GM23338 (cell line): ENCODE results near the gene MFF. TPM values are rescaled to one million over a fixed set of nuclear protein-coding genes. Genes with fewer than 3 reads are reported as not detected.

Experiments used
- ATAC-seq: fragments of 200-7000 bp; cut with Tn5 transposase; 3 replicates; pipeline ENCODE4 v1.9.1; 2020
- DNase-seq: peaks from one replicate; pipeline ENCODE4 v3.0.0-alpha.2; 2015; ENCODE audit warnings: low spot score
- H2AFZ ChIP-seq: fragments of 200-600 bp; sonication (generic); 2 replicates; pipeline ENCODE4 v1.8.0; 2016; ENCODE audit warnings: antibody characterized with exemption, mild to moderate bottlenecking, moderate library complexity
- H3F3A ChIP-seq: fragments of 200-600 bp; sonication (generic); replicated peaks from 2 replicates; pipeline ENCODE4 v1.8.0; 2017; ENCODE audit warnings: antibody characterized with exemption, mixed run types, low read depth
- H3K27ac ChIP-seq: fragments of 200-600 bp; sonication (generic); 2 replicates; pipeline ENCODE4 v1.6.1; 2016; ENCODE audit warnings: low read depth
- H3K27me3 ChIP-seq: fragments of 200-600 bp; sonication (generic); 2 replicates; pipeline ENCODE4 v1.8.0; 2016; ENCODE audit warnings: mild to moderate bottlenecking, mixed run types, moderate library complexity; ENCODE audit not compliant: insufficient read depth
- H3K36me3 ChIP-seq: fragments of 200-600 bp; sonication (generic); 2 replicates; pipeline ENCODE4 v1.8.0; 2016; ENCODE audit warnings: mild to moderate bottlenecking; ENCODE audit not compliant: insufficient read depth
- H3K4me1 ChIP-seq: fragments of 200-600 bp; sonication (generic); 2 replicates; pipeline ENCODE4 v1.8.0; 2016; ENCODE audit warnings: mild to moderate bottlenecking, moderate library complexity; ENCODE audit not compliant: insufficient read depth
- H3K4me2 ChIP-seq: fragments of 200-600 bp; sonication (generic); 2 replicates; pipeline ENCODE4 v1.7.1; 2017; ENCODE audit warnings: mixed run types
- H3K4me3 ChIP-seq: fragments of 200-600 bp; sonication (generic); 2 replicates; pipeline ENCODE4 v1.6.1; 2016; ENCODE audit warnings: mixed run types
- H3K79me2 ChIP-seq: fragments of 200-600 bp; sonication (generic); replicated peaks from 2 replicates; pipeline ENCODE4 v1.8.0; 2017; ENCODE audit warnings: mild to moderate bottlenecking; ENCODE audit not compliant: insufficient read depth
- H3K9me2 ChIP-seq: fragments of 200-600 bp; sonication (generic); 2 replicates; pipeline ENCODE4 v1.8.0; 2017; ENCODE audit not compliant: insufficient read depth
- H4K20me1 ChIP-seq: fragments of 200-600 bp; sonication (generic); replicated peaks from 2 replicates; pipeline ENCODE4 v1.8.0; 2017; ENCODE audit warnings: mild to moderate bottlenecking; ENCODE audit not compliant: insufficient read depth
- H3K27ac Mint-ChIP-seq: 2 replicates; pipeline ENCODE4 v1.8.0; 2020; ENCODE audit warnings: inconsistent platforms, mild to moderate bottlenecking, moderate library complexity, mixed read lengths
- H3K27me3 Mint-ChIP-seq: 3 replicates; pipeline ENCODE4 v1.8.0; 2022; ENCODE audit warnings: low read depth, mild to moderate bottlenecking, moderate library complexity, mixed read lengths, inconsistent platforms; ENCODE audit not compliant: insufficient read depth, poor library complexity
- H3K36me3 Mint-ChIP-seq: 3 replicates; pipeline ENCODE4 v1.8.0; 2021; ENCODE audit warnings: low read depth, mild to moderate bottlenecking, inconsistent platforms, moderate library complexity, mixed read lengths
- H3K4me1 Mint-ChIP-seq: 3 replicates; pipeline ENCODE4 v1.8.0; 2020; ENCODE audit warnings: mild to moderate bottlenecking, inconsistent platforms, mixed read lengths
- H3K4me3 Mint-ChIP-seq: 3 replicates; pipeline ENCODE4 v1.8.0; 2021; ENCODE audit warnings: moderate library complexity, mild to moderate bottlenecking, inconsistent platforms, mixed read lengths
- H3K9me3 Mint-ChIP-seq: 3 replicates; pipeline ENCODE4 v1.8.0; 2020; ENCODE audit warnings: moderate library complexity, mild to moderate bottlenecking, inconsistent platforms, mixed read lengths
- CREB1 ChIP-seq: fragments of 250-450 bp; sonication (Bioruptor Pico); IDR thresholded peaks from 2 replicates; pipeline ENCODE4 v1.5.0; 2020; ENCODE audit warnings: low read depth, mild to moderate bottlenecking, moderate library complexity
- EZH2 ChIP-seq: fragments of 200-600 bp; sonication (generic); IDR thresholded peaks from one replicate; pipeline ENCODE4 v1.8.0; 2017; ENCODE audit warnings: antibody characterized with exemption, mild to moderate bottlenecking, low read depth; ENCODE audit not compliant: unreplicated experiment
- EZH2phosphoT487 ChIP-seq: fragments of 200-600 bp; sonication (generic); IDR thresholded peaks from one replicate; pipeline ENCODE4 v1.8.1; 2018; ENCODE audit warnings: antibody characterized with exemption; ENCODE audit not compliant: unreplicated experiment
- POLR2AphosphoS5 ChIP-seq: IDR thresholded peaks from 2 replicates; pipeline ENCODE4 v1.6.1; 2016; ENCODE audit warnings: antibody characterized with exemption, low read depth
- ZNF114 ChIP-seq: fragments of 250-450 bp; sonication (Bioruptor Pico); IDR thresholded peaks from 2 replicates; pipeline ENCODE4 v1.5.0; 2020; ENCODE audit warnings: mild to moderate bottlenecking, moderate library complexity
- ZNF331 ChIP-seq: fragments of 250-450 bp; sonication (Bioruptor Pico); IDR thresholded peaks from 2 replicates; pipeline ENCODE4 v1.5.0; 2020; ENCODE audit warnings: low read depth, mild to moderate bottlenecking, moderate library complexity
- polyA plus RNA-seq: library from polyadenylated mRNA; unstranded; fragments of >200 nt; fragmentation: Nextera tagmentation; extraction: Ambion mirVana; gene quantifications from 2 replicates; pipeline ENCODE4 v1.2.1, GENCODE V29; 2016
- total RNA-seq: library from RNA; depleted of rRNA; stranded (reverse); fragments of >200 nt; shearing (Covaris generic); gene quantifications from 2 replicates; pipeline ENCODE4 v1.2.3, GENCODE V29; 2014
- TF ChIP-seq, protein P1 (sequence below): fragments of 250-450 bp; sonication (Bioruptor Pico); IDR thresholded peaks from 2 replicates; pipeline ENCODE4 v1.5.0; 2020; ENCODE audit warnings: mild to moderate bottlenecking, moderate library complexity
- TF ChIP-seq, protein P2 (sequence below): IDR thresholded peaks from one replicate; pipeline ENCODE4 v1.6.1; 2018; ENCODE audit warnings: antibody characterized with exemption; ENCODE audit not compliant: unreplicated experiment
- TF ChIP-seq, protein P3 (sequence below): IDR thresholded peaks from 2 replicates; pipeline ENCODE4 v1.6.1; 2016; ENCODE audit warnings: antibody characterized with exemption

Gene MFF
- total and polyA plus RNA-seq, 2 experiments from 2014 or later, result 112 to 161 TPM

DNA sequence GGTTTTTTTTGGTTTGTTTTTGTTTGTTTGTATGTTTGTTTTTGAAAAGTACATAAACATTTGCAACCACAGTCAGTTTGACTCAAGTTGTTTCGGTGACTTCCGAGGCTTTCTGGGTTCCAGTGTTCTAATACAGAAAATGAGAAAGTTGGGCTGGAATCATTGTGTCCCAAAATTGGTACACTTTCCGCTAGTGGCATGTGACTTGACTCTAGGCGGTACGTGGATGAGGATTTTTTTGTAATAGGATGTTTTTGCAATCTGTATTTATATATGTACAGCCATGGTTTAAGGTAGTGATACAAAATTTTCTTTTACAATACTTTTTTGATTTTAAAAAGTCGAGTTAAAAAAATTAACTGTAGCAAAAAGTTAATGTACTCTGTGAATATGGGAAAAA lies 1.7 kb downstream of the MFF start:
- Mint-ChIP-seq H3K36me3 (peaks cover 39% of the 10 kb centered on the region), H3K27ac (no peak overlapping the region), H3K9me3 (peaks cover 27% of the 10 kb centered on the region), H3K4me3 (peak overlapping the region; percentile 89), H3K4me1 (peaks cover 29% of the 10 kb centered on the region; the same call in 2 of the 3 replicates), H3K27me3 (peaks cover 6% of the 10 kb centered on the region)
- DNase-seq (no peak), ATAC-seq (no peak)
- H3K4me1 ChIP-seq, result peaks cover 33% of the 10 kb centered on the region
- peaks cover 60% of the 10 kb centered on the region for H3K79me2 ChIP-seq
- no peaks in the 10 kb centered on the region; the same call in 1 of the 2 replicates for H3F3A ChIP-seq
- H3K27ac ChIP-seq, result no peak overlapping the region
- H3K4me2 ChIP-seq, result peak overlapping the region; percentile 89
- no peak for TF ChIP-seq EZH2phosphoT487
- H3K9me2 ChIP-seq, result no peaks in the 10 kb centered on the region
- H3K4me3 ChIP-seq, result peak overlapping the region; percentile 87
- no peaks in the 10 kb centered on the region for H3K27me3 ChIP-seq
- peaks cover 10% of the 10 kb centered on the region; the same call in 1 of the 2 replicates for H3K36me3 ChIP-seq
- H2AFZ ChIP-seq, result no peak overlapping the region
- no peaks in the 10 kb centered on the region for H4K20me1 ChIP-seq

DNA sequence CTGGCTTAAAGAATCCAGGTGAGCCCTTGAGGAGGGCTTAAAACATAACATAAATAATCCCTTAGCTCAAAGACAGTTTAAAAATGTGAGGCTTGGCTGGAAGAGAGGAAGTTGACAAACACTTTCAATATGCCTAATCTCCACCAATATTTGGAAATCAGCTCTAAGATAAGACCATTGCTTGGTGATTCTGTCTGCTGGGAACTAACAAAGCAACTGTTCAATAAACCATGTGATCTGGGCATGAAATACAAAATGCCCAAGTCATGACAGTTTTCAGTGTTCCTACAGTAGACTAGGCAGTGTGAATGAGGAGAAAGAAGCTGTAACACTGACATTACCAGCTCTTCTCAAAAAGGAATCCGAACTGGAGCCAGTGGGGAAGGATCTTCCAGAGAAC lies 10.7 kb downstream of the MFF start:
- no peaks in the 10 kb centered on the region for H3F3A ChIP-seq
- no peak for ATAC-seq
- Mint-ChIP-seq H3K27ac (no peak overlapping the region), H3K36me3 (peaks cover 52% of the 10 kb centered on the region), H3K4me1 (no peaks in the 10 kb centered on the region), H3K27me3 (no peaks in the 10 kb centered on the region), H3K9me3 (no peaks in the 10 kb centered on the region), H3K4me3 (no peak overlapping the region)
- H3K27me3 ChIP-seq, result no peaks in the 10 kb centered on the region
- TF ChIP-seq CREB1 (CRISPR knock-in tag) (no peak), ZNF331 (CRISPR knock-in tag) (no peak), EZH2phosphoT487 (no peak), POLR2AphosphoS5 (no peak), ZNF114 (CRISPR knock-in tag) (no peak), EZH2 (no peak)
- TF ChIP-seq, protein P1, sequence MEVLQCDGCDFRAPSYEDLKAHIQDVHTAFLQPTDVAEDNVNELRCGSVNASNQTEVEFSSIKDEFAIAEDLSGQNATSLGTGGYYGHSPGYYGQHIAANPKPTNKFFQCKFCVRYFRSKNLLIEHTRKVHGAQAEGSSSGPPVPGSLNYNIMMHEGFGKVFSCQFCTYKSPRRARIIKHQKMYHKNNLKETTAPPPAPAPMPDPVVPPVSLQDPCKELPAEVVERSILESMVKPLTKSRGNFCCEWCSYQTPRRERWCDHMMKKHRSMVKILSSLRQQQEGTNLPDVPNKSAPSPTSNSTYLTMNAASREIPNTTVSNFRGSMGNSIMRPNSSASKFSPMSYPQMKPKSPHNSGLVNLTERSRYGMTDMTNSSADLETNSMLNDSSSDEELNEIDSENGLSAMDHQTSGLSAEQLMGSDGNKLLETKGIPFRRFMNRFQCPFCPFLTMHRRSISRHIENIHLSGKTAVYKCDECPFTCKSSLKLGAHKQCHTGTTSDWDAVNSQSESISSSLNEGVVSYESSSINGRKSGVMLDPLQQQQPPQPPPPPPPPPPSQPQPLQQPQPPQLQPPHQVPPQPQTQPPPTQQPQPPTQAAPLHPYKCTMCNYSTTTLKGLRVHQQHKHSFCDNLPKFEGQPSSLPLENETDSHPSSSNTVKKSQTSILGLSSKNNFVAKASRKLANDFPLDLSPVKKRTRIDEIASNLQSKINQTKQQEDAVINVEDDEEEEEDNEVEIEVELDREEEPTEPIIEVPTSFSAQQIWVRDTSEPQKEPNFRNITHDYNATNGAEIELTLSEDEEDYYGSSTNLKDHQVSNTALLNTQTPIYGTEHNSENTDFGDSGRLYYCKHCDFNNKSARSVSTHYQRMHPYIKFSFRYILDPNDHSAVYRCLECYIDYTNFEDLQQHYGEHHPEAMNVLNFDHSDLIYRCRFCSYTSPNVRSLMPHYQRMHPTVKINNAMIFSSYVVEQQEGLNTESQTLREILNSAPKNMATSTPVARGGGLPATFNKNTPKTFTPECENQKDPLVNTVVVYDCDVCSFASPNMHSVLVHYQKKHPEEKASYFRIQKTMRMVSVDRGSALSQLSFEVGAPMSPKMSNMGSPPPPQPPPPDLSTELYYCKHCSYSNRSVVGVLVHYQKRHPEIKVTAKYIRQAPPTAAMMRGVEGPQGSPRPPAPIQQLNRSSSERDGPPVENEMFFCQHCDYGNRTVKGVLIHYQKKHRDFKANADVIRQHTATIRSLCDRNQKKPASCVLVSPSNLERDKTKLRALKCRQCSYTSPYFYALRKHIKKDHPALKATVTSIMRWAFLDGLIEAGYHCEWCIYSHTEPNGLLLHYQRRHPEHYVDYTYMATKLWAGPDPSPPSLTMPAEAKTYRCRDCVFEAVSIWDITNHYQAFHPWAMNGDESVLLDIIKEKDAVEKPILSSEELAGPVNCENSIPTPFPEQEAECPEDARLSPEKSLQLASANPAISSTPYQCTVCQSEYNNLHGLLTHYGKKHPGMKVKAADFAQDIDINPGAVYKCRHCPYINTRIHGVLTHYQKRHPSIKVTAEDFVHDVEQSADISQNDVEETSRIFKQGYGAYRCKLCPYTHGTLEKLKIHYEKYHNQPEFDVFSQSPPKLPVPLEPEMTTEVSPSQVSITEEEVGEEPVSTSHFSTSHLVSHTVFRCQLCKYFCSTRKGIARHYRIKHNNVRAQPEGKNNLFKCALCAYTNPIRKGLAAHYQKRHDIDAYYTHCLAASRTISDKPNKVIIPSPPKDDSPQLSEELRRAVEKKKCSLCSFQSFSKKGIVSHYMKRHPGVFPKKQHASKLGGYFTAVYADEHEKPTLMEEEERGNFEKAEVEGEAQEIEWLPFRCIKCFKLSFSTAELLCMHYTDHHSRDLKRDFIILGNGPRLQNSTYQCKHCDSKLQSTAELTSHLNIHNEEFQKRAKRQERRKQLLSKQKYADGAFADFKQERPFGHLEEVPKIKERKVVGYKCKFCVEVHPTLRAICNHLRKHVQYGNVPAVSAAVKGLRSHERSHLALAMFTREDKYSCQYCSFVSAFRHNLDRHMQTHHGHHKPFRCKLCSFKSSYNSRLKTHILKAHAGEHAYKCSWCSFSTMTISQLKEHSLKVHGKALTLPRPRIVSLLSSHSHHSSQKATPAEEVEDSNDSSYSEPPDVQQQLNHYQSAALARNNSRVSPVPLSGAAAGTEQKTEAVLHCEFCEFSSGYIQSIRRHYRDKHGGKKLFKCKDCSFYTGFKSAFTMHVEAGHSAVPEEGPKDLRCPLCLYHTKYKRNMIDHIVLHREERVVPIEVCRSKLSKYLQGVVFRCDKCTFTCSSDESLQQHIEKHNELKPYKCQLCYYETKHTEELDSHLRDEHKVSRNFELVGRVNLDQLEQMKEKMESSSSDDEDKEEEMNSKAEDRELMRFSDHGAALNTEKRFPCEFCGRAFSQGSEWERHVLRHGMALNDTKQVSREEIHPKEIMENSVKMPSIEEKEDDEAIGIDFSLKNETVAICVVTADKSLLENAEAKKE, result no peak
- TF ChIP-seq, protein P2, sequence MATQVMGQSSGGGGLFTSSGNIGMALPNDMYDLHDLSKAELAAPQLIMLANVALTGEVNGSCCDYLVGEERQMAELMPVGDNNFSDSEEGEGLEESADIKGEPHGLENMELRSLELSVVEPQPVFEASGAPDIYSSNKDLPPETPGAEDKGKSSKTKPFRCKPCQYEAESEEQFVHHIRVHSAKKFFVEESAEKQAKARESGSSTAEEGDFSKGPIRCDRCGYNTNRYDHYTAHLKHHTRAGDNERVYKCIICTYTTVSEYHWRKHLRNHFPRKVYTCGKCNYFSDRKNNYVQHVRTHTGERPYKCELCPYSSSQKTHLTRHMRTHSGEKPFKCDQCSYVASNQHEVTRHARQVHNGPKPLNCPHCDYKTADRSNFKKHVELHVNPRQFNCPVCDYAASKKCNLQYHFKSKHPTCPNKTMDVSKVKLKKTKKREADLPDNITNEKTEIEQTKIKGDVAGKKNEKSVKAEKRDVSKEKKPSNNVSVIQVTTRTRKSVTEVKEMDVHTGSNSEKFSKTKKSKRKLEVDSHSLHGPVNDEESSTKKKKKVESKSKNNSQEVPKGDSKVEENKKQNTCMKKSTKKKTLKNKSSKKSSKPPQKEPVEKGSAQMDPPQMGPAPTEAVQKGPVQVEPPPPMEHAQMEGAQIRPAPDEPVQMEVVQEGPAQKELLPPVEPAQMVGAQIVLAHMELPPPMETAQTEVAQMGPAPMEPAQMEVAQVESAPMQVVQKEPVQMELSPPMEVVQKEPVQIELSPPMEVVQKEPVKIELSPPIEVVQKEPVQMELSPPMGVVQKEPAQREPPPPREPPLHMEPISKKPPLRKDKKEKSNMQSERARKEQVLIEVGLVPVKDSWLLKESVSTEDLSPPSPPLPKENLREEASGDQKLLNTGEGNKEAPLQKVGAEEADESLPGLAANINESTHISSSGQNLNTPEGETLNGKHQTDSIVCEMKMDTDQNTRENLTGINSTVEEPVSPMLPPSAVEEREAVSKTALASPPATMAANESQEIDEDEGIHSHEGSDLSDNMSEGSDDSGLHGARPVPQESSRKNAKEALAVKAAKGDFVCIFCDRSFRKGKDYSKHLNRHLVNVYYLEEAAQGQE, result no peak
- TF ChIP-seq, protein P3, sequence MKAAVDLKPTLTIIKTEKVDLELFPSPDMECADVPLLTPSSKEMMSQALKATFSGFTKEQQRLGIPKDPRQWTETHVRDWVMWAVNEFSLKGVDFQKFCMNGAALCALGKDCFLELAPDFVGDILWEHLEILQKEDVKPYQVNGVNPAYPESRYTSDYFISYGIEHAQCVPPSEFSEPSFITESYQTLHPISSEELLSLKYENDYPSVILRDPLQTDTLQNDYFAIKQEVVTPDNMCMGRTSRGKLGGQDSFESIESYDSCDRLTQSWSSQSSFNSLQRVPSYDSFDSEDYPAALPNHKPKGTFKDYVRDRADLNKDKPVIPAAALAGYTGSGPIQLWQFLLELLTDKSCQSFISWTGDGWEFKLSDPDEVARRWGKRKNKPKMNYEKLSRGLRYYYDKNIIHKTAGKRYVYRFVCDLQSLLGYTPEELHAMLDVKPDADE, result no peak
- no peak overlapping the region for H2AFZ ChIP-seq
- H3K4me1 ChIP-seq, result no peaks in the 10 kb centered on the region
- no peak overlapping the region for H3K27ac ChIP-seq
- H3K9me2 ChIP-seq, result no peaks in the 10 kb centered on the region
- peaks cover 19% of the 10 kb centered on the region for H3K79me2 ChIP-seq
- no peak for DNase-seq
- H3K4me3 ChIP-seq, result no peak overlapping the region
- H3K4me2 ChIP-seq, result no peak overlapping the region
- H3K36me3 ChIP-seq, result peaks cover 17% of the 10 kb centered on the region
- H4K20me1 ChIP-seq, result no peaks in the 10 kb centered on the region
